Inflammatory macrophage treated with lipopolysaccharide for 1 hour (primary cell): ENCODE results near the gene TBC1D23.
"Not testable (repeated sequence)": the region's sequence is repeated elsewhere in the genome, so short reads cannot be mapped to it uniquely, and the experiment has no call there.

Source experiments
- DNase-seq, 2 donors: peaks; one replicate each; pipeline ENCODE4 v3.0.0-alpha.2; 2020 to 2022

The TBC1D23 gene

DNA sequence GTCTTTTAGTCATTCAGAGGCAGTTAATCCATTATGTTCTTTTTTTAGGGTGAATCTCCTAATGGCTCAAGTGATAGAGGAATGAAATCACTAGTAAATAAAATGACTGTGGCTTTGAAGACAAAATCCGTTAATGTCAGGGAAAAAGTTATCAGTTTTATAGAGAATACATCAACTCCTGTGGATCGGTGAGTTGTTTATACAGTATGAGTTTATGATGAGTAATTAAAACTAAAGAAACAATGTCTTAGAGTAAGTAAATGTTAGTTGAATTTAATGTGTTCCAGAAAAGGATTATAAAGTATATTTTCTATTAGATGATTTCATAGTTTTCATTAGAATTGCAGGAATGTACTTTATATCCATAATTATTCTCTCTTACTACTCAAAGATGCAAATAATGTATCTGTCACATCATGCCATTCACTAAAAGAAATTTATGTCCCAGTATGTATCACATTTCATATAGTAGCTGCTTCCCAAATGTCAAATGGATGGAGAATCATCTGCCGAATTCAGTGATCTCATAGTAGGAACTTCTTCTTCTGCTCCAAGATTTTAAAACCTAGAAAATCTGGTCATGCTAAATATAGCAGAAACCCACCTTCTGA is 49.7 kb downstream of the TBC1D23 start:
- no peak for DNase-seq

DNA sequence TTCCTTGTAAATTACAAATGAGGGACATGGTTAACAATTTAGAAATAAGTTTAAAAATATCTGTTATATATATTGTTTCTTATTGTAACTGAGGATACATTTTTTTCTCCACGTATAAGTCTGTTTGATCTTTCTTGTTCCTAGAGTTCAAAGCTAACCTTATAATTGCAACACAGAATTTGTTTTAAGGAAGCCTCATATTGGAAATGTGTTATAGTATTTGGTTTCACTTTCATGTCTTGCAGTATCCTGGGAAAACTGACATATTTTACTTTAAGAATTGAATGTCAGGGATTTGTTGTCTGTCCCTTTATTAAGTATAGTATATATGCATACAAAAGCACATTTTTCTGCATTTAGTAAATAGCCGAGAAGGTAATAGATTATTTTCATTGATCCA is 50.2 kb downstream of the TBC1D23 start:
- DNase-seq = peak in 1 of 2 donors; percentile 12

DNA sequence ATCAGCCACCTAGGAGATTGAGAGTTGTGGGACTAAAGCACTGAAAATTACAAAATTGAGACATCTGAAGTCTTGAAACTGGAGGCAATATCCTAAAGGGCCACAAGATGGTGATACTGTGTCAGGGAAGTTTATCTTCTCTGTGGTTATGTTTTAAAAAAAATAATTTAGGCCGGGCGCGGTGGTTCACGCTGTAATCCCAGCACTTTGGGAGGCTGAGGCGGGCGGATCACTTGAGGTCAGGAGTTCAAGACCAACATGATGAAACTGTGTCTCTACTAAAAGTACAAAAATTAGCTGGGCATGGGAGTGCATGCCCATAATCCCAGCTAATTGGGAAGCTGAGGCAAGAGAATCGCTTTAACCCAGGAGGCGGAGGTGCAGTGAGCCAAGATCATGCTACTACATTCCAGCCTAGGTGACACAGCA is 55.9 kb downstream of the TBC1D23 start:
- DNase-seq = peak; percentile 51 to 79

DNA sequence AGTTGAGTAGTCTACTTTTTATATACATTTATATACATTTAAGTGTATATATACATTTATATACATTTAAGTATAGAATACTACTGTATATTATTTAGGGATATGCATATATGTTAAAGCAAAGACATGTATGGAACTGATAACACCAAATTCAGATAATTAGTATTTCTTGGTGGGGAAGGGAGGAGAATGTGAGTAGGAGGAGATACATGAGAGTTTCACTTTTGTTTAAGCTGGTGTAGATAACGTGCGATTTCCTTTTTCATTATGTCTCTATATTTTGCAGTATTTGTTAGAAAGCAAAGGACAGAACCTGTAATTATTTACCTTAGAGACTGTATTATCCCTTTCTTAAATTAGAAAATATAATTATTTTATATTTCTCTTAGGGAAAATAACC is 57.1 kb downstream of the TBC1D23 start:
- no peak for DNase-seq

DNA sequence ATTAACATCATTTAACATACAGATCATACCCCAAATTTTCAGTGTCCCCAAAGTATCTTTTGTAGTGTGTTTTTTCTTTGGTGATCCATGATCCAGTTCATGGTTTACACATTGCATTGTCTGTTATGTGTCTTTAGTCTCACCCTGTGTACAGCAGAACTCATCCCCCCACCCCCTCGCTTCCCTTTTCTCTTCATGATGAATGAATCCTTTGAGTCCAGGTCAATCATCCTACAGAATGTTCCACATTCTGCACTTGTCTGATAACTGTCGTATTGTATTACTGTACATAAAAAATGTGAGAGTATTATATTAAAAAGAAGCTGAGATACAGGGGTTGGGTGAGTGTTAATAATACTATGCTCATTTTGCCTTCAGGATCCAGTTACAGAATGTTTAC is 59.2 kb downstream of the TBC1D23 start:
- no peak for DNase-seq

DNA sequence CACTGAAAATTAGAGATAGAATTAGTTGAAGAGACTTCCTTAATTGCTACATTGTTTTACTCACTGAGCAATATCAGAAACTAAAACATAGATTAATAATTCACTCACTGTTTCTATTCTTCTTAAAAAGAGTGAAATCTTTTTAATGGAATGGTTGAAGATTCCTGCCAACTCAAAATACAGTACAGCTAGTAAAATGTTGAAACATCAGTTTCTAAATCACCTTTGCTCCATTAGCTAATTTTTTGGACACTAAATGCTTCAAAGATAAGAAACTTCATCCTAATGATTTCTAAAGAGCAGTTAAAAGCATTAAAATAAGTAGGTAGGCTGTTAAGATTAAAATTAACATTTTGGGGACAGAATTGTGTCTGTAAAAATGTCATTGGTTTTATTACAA is 63.3 kb downstream of the TBC1D23 start:
- DNase-seq = no peak

DNA sequence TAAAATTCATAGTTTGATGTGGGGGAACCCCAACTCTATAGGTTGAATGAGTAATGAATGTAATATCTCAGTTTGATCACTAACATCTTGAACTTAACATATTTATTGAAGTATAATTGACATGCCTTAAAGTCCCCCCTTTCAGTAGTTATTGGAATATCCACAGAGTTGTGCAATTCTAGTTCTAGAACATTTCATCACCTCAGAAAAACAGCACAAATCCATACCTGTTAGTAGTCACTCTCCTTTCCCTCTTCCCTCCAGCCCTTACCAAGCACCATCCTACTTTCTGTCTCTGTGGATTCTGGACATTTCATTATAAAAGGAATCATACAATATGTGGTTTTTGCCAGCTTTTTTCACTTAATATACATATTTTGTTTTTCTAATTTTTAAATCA is 65.0 kb downstream of the TBC1D23 start:
- no peak for DNase-seq

DNA sequence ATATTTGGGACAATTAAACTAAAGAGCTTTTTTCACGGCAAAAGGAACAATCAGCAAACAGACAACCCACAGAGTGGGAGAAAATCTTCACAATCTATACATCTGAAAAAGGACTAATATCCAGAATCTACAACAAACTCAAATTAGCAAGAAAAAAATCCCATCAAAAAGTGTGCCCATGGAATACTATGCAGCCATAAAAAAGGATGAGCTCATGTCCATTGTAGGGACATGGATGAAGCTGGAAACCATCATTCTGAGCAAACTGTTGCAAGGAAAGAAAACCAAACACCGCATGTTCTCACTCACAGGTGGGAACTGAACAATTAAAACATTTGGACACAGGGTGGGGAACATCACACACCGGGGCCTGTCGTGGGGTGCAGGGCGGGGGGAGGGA is 66.6 kb downstream of the TBC1D23 start:
- DNase-seq = not testable (repeated sequence)

DNA sequence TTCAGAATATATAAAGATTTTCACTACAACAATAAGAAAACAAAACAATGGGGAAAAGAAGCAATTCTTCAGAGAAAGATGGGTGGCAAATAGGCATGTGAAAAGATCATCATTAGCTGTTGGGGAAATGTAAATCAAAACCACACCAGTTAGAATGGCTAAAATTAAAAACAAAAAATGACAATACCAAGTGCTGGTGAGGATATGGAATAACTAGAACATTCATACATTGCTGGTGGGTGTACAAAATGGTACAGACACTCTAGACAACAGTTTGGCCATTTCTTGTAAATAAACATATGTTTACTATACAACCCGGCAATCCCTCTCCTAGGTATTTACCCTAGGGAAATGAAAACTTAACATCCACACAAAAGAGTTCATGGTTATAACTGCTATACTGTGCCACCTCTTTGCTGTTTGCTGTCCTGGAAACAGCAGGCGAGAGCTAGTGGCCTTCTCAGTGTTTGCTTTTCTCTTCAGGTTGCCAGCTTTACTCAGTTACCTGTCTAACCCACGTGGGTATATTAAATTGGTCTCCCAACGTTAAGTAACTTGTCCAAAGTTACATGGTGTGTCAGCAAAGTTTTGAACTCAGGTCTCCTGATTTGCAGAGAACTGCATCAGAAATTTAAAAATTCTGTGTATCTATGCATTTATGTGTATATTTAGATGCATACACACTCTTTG is 69.2 kb downstream of the TBC1D23 start:
- no peak for DNase-seq

DNA sequence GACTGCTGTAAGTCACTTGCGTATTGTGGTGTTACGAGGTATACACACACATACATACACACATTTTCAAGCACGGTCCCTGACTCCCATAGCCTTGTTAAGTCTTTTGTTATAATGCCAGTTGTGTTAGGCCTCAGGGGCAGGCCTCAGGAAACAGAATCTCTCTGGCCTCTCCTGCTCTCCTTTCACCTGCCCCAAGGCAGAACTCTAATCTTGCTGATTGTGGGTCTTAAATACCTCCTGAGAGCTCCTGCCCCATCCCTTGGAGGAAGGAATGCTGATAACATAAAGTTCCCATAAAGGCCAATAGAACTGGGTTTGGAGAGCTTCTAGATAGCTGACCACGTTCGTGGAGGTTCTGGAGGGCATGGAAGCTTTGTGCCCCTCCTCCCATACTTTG is 69.9 kb downstream of the TBC1D23 start:
- no peak for DNase-seq

DNA sequence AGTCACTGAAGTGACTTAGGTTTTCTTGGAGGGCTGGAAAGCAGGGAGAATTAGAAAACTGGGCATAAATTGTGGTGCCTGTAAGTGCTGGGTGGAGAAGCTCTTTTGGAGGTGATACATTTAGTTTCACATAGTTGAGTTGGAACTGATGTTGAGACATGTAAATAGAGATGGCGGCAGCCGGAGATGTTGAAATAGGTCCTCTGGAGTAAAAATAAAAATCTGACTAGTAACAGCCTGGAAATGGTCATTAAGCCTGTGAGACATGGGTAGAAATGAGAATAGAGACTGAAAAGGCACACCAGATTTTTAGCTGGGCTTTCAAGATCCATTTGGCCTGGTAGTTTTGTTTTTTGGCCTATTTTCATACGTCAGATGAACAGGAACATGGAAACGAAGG is 70.9 kb downstream of the TBC1D23 start:
- DNase-seq = no peak

DNA sequence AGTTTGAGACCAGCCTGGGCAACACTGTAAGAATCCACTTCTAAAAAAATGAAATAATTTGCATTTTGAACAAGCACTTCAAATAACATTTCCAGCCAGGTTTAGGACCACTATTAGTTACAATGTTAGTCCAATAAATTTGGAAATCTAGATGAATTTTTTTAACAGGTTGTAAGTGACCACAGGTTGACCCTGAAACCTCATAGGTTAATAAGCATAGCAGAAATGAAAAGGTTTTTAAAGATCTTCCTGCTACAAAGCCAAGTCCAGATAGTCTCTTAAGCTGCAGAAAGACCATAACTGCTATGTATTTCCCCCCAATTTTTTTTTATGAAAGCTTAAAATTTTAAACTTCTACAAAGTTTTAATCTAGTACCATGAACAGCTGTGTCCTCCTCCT is 72.3 kb downstream of the TBC1D23 start:
- DNase-seq = no peak

DNA sequence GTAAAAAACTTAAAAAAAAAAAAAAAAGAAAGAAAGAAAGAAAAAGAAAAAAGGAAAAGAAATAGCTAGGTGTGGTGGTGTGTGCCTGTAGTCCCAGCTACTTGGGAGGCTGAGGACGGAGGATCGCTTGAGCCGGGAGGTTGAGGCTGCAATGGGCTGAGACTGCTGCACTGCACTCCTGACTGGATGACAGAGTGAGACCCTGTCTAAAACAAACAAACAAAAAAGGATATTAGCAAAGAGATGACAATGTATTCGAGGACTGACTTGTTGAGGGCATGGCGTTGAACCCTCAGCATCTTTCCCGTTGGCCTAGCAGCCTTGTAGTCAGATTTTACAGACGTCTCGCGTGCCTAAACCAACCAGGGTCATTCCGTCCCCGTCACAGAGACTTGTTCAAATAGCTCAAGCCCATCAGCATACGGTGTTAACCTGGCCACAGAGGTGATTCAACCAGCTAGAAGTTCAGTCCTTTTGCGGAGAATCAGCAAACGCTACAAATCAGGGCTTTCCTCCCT is 73.2 kb downstream of the TBC1D23 start:
- no peak for DNase-seq

DNA sequence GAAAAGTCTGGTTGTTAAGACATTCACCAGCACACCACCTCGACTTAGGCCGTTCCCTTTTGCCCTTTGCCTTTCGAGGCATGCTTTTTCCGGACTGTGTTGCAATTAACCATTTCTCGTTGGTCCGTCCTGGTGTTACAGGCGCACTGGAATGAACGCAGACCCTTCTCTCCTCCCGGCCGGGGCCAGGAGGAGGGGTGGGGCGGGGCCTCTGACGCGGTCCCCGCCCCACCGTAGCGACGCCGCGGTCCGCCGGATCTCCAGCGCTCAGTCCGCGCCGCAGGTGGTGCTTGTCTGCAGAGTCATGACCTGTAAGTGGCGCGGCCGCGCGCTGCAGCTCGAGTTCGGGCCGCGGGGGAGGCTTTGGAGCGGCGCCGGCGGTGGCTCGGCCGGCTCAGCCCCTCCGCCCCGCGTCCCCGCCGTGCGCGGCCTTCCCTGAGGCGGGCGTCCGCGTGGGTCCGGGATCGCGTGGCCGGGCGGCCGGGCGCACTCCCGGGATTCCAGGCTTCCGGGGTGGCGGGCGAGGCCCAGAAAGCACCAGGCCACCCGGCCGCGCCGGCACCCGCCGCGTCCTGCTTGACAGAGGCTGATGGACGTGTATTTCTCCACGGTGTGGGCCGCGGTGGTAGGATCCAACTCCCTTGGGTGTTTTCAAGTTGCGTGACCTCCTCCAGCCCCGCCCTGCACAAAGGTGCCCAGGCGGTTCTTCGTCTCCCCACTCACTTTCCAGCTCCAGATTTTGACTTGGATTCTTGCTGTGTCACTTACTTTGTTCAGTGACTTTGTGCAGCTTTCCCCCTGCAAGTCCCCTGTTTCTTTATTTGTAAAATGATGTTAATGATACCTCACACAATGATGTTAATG is 73.9 kb downstream of the TBC1D23 start, which contains the start of gene NIT2:
NIT2 (plus strand) TSS at position 270 of the 864 bp plus-strand sequence; CDS start at position 305, 35 bp downstream.
- peak; percentile 64 to 66 for DNase-seq

DNA sequence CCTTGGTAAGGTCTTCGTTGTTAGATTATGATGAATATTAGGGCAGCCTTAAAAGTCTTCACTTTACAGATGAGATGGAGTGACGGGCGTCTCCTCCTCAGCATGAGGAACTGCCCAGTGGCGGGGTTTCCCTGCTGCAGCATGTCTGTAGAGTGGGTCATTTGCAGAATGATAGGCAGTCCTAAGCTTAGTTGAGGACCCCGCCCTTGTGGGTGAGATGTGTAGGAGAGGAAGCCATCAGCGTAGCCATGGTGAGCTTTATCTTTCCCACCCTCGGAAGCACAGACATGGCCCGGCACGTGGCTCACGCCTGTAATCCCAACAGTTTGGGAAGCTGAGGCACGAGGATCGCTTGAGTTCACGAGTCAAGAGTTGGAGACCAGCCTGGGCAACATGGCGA is 74.6 kb downstream of the TBC1D23 start:
- DNase-seq = peak; percentile 73 to 77

DNA sequence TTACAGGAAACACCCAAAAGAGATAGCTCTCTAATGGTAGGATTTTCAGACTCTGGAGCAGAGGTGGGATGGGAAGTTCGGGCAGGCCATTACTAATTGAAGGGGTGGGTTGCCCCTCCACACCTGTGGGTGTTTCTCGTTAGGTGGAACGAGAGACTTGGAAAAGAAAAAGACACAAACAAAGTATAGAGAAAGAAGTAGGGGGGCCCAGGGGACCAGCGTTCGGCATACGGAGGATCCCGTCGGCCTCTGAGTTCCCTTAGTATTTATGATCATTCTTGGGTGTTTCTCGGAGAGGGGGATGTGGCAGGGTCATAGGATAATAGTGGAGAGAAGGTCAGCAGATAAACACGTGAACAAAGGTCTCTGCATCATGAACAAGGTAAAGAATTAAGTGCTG is 75.4 kb downstream of the TBC1D23 start:
- DNase-seq = not testable (repeated sequence)

DNA sequence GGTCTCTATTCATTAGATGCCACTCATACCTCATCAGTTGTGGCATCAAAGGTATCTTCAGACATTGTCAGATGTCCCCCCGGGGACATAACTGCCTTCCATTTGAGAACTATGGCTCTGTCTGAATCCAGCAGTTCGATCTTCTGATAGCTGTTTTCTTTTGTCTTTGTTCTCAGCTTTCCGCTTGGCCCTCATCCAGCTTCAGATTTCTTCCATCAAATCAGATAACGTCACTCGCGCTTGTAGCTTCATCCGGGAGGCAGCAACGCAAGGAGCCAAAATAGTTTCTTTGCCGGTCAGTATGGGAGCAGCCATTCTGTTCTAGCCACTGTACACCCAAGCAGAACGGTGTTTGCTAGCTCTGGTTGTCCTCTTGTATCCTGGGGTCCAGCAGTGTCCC is 78.1 kb downstream of the TBC1D23 start:
- no peak for DNase-seq

DNA sequence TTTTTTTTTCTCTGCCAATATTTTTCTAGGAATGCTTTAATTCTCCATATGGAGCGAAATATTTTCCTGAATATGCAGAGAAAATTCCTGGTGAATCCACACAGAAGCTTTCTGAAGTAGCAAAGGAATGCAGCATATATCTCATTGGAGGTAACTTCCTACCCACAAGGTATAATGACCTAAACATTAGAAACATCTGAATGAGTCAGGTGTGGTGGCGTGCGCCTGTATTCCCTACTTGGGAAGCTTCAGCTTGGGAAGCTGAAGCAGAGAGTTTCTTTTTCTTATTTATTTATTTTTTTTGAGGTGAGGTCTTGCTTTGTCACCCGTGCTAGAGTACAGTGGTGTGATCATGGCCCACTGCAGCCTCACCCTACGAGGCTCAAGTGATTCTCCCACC is 79.0 kb downstream of the TBC1D23 start:
- no peak for DNase-seq

DNA sequence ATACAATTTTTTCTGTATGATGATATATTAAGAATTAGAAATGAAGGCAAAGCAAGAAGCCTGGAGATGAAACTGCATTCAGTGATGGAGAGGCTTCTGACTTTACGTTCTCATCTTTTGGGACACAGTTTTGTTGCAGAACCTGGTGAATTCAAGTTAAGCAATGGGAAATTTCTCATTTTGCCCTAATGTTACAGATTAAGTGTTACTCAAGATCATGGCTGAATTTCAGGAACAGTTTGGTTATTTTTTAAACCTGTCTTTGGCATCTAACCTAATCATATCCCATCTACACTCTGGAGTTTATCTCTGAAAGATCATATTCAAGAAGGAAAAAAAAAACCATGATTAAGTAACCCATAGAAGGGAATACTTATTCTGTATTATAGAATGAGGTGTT is 79.7 kb downstream of the TBC1D23 start:
- no peak for DNase-seq

DNA sequence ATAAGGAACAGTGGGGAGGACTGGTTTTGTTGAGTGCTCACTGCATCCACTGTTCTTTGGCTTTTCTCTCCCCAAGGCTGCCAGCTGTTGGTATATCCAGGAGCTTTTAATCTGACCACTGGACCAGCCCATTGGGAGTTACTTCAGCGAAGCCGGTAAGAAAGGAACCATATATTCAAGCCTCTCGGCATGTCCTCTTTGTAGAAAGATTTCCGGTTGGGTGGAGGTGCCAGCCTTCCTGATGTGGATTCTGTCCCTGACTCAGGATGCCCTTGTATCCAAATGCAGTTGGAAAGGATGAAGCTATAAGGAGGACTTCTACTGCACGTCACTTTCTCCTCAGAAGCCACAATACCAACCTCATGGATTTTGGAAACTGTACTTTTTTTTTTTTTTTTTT is 87.9 kb downstream of the TBC1D23 start:
- DNase-seq = no peak

DNA sequence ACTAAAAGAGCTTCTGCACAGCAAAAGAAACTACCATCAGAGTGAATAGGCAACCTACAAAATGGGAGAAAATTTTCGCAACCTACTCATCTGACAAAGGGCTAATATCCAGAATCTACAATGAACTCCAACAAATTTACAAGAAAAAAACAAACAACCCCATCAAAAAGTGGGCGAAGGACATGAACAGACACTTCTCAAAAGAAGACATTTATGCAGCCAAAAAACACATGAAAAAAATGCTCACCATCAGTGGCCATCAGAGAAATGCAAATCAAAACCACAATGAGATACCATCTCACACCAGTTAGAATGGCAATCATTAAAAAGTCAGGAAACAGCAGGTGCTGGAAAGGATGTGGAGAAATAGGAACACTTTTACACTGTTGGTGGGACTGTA is 91.0 kb downstream of the TBC1D23 start:
- not testable (repeated sequence) for DNase-seq

DNA sequence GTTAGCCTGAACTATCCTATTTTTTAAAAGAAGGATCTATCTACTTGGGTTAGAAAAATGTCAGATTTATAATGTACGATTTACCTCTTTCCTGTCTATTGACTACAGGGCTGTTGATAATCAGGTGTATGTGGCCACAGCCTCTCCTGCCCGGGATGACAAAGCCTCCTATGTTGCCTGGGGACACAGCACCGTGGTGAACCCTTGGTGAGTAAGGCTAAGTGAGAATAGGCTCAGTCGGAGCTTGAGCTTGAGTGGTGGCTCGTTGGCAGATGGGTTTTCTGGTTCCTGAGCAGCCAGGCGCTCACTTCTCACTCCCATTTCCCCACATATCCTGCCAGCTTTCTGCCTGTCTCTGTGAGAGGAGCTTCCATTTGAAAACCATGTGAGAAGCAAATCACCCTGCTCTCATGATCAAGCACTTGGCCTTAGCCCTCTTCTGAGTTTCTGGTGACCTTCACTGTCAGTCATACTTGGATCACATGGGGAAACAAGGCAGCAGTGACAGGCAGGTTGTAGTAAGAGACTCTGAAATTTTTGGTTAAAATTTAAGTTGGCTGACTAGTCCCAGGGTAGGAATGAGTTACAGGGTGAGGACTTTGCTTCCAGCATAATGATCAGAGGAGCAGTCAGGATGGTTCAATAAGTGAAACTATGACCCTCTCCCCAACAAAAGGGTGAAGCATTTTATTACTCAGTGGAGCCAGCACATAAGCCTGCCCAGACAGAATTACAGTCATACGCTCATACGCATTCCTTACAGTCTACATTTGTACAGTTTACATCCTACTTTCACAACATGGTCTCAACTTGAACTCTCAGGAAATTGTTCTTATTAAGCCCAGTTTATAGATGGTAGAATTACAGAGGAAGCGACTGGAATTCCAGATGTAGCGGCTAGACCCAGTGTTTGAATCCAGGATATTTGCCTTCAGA is 91.8 kb downstream of the TBC1D23 start:
- DNase-seq = no peak
